ENCODE measurements around the gene PXYLP1.
A peak's percentile ranks its signal among the peaks of the same experiment; 100 is the strongest.
"Not testable (repeated sequence)": the region's sequence is repeated elsewhere in the genome, so short reads cannot be mapped to it uniquely, and the experiment has no call there.

Gene PXYLP1

GRCh38 chr3:141307351-141308059 lies 75.9 kb downstream of the PXYLP1 start:
- Mint-ChIP-seq H3K36me3 (peaks cover 2% of the 10 kb centered on the region), H3K4me1 (peaks cover 73% of the 10 kb centered on the region), H3K9me3 (no peaks in the 10 kb centered on the region), H3K27me3 (no peaks in the 10 kb centered on the region), H3K27ac (peak overlapping the region; percentile 98), H3K4me3 (peak overlapping the region; percentile 65)

DNA sequence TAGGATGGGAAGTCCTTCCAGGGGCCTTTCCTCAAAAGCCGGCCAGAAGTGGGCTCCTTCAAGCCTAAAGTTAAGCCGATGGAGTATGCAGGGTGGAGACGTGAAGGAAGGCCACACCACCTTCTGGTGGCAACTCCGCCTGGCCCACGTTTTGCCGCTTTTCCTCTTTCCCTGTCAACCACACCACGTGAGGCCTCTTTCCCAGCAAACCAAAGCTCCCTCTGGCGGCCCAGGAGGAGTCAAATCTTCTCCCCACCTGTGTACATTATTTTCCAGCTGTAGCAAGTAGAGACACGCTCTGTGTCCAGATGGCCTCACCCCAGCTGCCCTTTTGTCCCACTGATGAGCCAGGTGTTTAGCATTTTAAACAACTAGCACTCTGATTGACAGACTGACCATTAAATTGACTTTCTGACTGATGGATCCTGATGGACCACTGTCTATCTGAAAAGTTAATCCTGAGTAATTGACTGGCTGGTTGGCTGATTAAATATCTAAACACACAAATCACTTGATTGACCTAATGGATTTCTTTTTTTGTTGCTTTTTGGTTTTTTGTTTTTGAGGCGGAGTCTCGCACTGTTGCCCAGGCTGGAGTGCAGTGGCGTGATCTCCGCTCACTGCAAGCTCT lies 77.1 kb downstream of the PXYLP1 start:
- Mint-ChIP-seq H3K4me3 (no peak overlapping the region), H3K4me1 (peaks cover 74% of the 10 kb centered on the region), H3K27me3 (no peaks in the 10 kb centered on the region), H3K9me3 (no peaks in the 10 kb centered on the region), H3K36me3 (peaks cover 2% of the 10 kb centered on the region), H3K27ac (peak overlapping the region; percentile 92)

GRCh38 chr3:141311170-141311495 lies 79.5 kb downstream of the PXYLP1 start:
- H3K27me3 Mint-ChIP-seq: no peaks in the 10 kb centered on the region
- peak overlapping the region; percentile 100 for H3K4me3 Mint-ChIP-seq
- H3K9me3 Mint-ChIP-seq: no peaks in the 10 kb centered on the region
- H3K4me1 Mint-ChIP-seq: peaks cover 67% of the 10 kb centered on the region
- peaks cover 2% of the 10 kb centered on the region for H3K36me3 Mint-ChIP-seq
- peak overlapping the region; percentile 99 for H3K27ac Mint-ChIP-seq

DNA sequence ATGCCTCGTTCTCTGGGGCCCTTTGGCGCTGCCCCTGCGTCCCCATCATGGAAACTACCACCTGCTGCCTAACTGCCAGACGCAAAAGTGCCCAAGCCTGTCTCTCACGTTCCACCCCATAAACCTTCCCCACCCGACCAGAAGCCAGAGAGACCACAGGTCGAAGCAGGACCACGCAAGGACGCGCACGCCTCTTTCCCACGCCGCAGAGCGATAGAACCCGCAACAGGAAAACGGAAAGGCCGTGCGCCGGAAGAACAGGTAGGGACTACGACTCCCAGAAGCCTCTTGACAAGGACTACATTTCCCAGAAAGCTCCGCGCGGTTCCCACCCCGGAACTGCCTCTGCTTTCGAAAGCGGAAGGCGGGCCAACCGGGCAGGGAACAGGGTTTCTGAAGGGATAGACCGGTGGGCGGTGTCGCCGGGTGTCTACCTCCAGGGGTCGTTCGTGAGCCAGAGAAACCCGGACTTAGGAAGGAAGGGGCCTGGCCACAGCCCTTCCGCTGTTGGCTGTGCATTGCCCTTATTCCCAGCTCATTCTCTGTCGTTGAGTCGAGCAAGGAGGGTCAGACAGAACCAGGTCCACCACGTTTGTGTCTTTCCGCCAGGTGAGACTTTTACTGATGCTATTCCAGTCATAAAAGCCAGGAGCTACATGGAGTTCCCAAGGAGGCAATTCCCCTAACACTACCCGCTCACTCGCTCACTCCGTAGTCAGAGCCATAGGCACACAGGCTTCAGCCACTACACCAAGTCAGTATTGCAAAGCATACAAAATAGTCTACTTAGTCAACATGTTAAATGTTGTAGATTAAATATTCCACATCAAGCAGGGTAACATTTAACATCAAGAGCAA lies 80.1 kb downstream of the PXYLP1 start:
- Mint-ChIP-seq H3K27me3 (no peaks in the 10 kb centered on the region), H3K9me3 (no peaks in the 10 kb centered on the region), H3K4me3 (peak overlapping the region; percentile 100), H3K36me3 (peaks cover 2% of the 10 kb centered on the region), H3K4me1 (peaks cover 61% of the 10 kb centered on the region), H3K27ac (peak overlapping the region; percentile 99)

DNA sequence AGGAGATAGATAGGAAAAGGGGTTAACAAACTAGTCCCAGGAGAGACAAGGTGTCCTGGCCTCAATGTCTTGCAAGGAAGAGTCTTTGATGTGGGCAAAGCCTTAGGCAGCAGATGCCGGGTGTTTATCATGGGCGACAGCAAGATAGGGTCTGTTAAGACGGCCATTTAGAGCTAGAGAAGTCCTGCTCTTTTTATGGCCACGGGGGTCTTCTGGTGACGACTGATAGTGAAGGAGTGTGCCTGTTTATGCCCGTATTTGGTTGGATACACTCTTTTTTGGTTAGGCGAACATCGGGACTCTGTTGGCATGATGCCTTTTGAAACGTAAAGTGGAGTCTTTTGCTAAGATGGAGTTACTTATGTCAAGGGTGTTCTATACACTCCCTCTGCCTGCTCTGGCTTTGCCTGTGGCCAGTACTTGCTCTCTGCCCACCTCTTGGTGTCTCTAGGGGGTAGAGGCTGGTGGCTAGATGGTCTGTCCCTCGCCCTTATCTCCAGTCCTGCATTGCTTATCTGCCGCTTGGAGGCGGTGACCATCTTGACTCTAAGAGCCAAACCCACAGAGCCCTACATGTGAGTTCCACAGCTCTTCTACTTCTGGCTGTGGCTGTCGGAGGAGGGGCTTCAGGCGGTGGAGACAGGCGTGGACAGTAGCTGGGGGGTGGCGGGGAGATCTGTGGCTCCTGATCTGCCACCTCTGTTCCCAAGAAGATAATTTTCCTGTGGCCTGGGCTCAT lies 80.9 kb downstream of the PXYLP1 start:
- peaks cover 2% of the 10 kb centered on the region for H3K36me3 Mint-ChIP-seq
- H3K4me1 Mint-ChIP-seq: peaks cover 53% of the 10 kb centered on the region
- no peaks in the 10 kb centered on the region for H3K9me3 Mint-ChIP-seq
- peak overlapping the region; percentile 100 for H3K4me3 Mint-ChIP-seq
- H3K27me3 Mint-ChIP-seq: no peaks in the 10 kb centered on the region
- H3K27ac Mint-ChIP-seq: peak overlapping the region; percentile 99

GRCh38 chr3:141313093-141313683 lies 81.6 kb downstream of the PXYLP1 start:
- Mint-ChIP-seq H3K9me3 (no peaks in the 10 kb centered on the region), H3K36me3 (peaks cover 7% of the 10 kb centered on the region), H3K27me3 (no peaks in the 10 kb centered on the region), H3K4me3 (peak overlapping the region; percentile 100), H3K4me1 (peaks cover 47% of the 10 kb centered on the region), H3K27ac (peak overlapping the region; percentile 9)

DNA sequence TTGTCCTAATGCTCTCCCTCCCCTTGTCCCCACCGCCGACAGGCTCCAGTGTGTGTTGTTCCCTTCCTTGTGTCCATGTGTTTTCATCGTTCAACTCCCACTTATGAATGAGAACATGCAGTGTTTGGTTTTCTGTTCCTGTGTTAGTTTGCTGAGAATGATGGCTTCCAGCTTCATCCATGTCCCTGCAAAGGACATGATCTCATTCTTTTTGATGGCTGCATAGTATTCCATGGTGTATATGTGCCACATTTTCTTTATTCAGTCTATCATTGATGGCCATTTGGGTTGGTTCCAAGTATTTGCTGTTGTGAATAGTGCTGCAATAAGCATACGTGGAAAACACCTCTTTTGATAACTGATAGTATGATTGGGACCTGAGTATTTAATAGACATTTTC lies 82.8 kb downstream of the PXYLP1 start:
- H3K27me3 Mint-ChIP-seq, H3K36me3 Mint-ChIP-seq, H3K27ac Mint-ChIP-seq, H3K9me3 Mint-ChIP-seq, H3K4me3 Mint-ChIP-seq: not testable (repeated sequence)
- peaks cover 37% of the 10 kb centered on the region for H3K4me1 Mint-ChIP-seq

GRCh38 chr3:141316851-141317250 lies 85.2 kb downstream of the PXYLP1 start:
- H3K27me3 Mint-ChIP-seq: no peaks in the 10 kb centered on the region
- peaks cover 7% of the 10 kb centered on the region for H3K9me3 Mint-ChIP-seq
- H3K36me3 Mint-ChIP-seq: peaks cover 11% of the 10 kb centered on the region
- H3K4me1 Mint-ChIP-seq: peaks cover 42% of the 10 kb centered on the region
- no peak overlapping the region for H3K4me3 Mint-ChIP-seq
- H3K27ac Mint-ChIP-seq: no peak overlapping the region

DNA sequence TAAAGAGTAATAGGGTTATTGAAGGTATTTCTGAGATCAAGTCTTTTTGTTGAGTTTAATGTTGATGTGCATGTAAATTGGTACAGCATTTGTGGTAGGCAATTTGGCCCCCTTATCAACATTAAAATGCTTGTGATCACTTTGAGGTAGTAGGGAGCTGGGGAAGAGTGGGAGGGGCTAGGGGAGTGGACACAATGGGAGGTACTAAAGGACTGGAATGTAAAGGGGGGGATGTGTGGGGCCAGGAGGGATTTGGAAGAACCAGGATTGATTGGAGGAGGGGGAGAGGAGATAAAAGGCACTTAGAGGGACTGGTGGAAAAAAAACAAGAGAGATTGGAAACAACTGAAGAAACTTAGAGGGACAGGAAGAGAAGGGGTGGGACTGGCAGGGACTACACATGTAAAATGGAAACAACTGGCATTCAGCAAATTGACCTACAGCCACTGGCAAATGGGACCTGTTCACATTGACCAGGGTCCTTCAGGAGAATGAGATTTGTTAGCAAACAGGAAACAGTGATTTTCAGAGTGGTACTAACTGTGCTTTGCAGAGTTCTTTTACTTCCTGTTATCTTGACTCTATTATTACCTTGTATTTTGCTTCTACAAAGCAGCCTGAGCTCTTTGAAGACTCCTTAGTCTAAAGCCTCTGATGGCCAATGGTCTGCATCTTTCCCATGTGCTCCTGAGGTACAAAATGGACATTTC lies 88.9 kb downstream of the PXYLP1 start:
- peaks cover 7% of the 10 kb centered on the region for H3K9me3 Mint-ChIP-seq
- peak overlapping the region; percentile 88 for H3K27ac Mint-ChIP-seq
- H3K36me3 Mint-ChIP-seq: peaks cover 13% of the 10 kb centered on the region
- H3K4me1 Mint-ChIP-seq: peaks cover 32% of the 10 kb centered on the region
- peak overlapping the region; percentile 15 for H3K4me3 Mint-ChIP-seq
- no peaks in the 10 kb centered on the region for H3K27me3 Mint-ChIP-seq

GRCh38 chr3:141321109-141321497 lies 89.5 kb downstream of the PXYLP1 start:
- H3K36me3 Mint-ChIP-seq: peaks cover 13% of the 10 kb centered on the region
- H3K4me3 Mint-ChIP-seq: no peak overlapping the region
- peaks cover 34% of the 10 kb centered on the region for H3K4me1 Mint-ChIP-seq
- H3K27me3 Mint-ChIP-seq: no peaks in the 10 kb centered on the region
- H3K27ac Mint-ChIP-seq: peak overlapping the region; percentile 88
- H3K9me3 Mint-ChIP-seq: peaks cover 7% of the 10 kb centered on the region

GRCh38 chr3:141323936-141324704 lies 92.5 kb downstream of the PXYLP1 start:
- Mint-ChIP-seq H3K9me3 (peaks cover 7% of the 10 kb centered on the region), H3K4me1 (peaks cover 40% of the 10 kb centered on the region), H3K27me3 (no peaks in the 10 kb centered on the region), H3K36me3 (peaks cover 7% of the 10 kb centered on the region), H3K4me3 (no peak overlapping the region), H3K27ac (no peak overlapping the region)

DNA sequence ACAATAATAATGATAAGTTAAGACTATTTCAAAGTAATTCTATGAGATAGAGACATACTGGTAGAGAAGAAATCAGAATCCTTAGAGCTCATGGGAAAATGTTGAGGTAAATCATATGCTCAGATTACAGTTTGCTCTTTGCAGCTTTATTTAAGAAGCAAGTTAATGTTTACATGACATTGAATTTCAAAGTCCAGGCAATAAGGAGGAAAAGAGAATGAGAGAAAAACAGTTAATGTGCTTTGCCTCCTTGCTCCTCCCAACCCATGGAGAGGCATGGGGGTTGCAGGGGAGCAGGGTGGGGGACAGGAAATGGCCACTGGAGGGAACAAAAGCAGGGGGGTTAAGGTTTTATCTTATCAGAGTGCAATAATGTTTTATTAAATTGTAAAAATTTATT lies 94.5 kb downstream of the PXYLP1 start:
- H3K27ac Mint-ChIP-seq: no peak overlapping the region
- H3K4me1 Mint-ChIP-seq: peaks cover 22% of the 10 kb centered on the region
- H3K9me3 Mint-ChIP-seq: no peaks in the 10 kb centered on the region
- no peaks in the 10 kb centered on the region for H3K27me3 Mint-ChIP-seq
- H3K4me3 Mint-ChIP-seq: no peak overlapping the region
- peaks cover 2% of the 10 kb centered on the region for H3K36me3 Mint-ChIP-seq

- H3K4me3 Mint-ChIP-seq: no peak overlapping the region
- peaks cover 17% of the 10 kb centered on the region for H3K4me1 Mint-ChIP-seq
- H3K36me3 Mint-ChIP-seq: peaks cover 2% of the 10 kb centered on the region
- H3K9me3 Mint-ChIP-seq: no peaks in the 10 kb centered on the region
- H3K27me3 Mint-ChIP-seq: no peaks in the 10 kb centered on the region
- no peak overlapping the region for H3K27ac Mint-ChIP-seq
These were observed 95.0 kb downstream of the PXYLP1 start for GRCh38 chr3:141326626-141327025.

Measured in activated naive CD4-positive, alpha-beta T cell treated with anti-CD3 and anti-CD28 coated beads, Interleukin-2, amount 50 U/mL, for 24 hours (primary cell).